Stromal cell of bone marrow (primary cell): ENCODE results near the gene SLC9A6.
"Not testable (repeated sequence)": the region's sequence is repeated elsewhere in the genome, so short reads cannot be mapped to it uniquely, and the experiment has no call there.

ENCODE experiments used
- DNase-seq: peaks from one replicate; pipeline ENCODE4 v3.0.0-alpha.2; 2012; ENCODE audit warnings: low read depth

The SLC9A6 gene

GRCh38 chrX:136064661-136065043 is 79.4 kb downstream of the SLC9A6 start:
- DNase-seq = no peak

GRCh38 chrX:136065044-136065671 is 79.9 kb downstream of the SLC9A6 start:
- no peak for DNase-seq

- no peak for DNase-seq
Measured at GRCh38 chrX:136067097-136067496, 81.9 kb downstream of the SLC9A6 start.

GRCh38 chrX:136067966-136068365 is 82.7 kb downstream of the SLC9A6 start:
- no peak for DNase-seq

- DNase-seq = no peak
Measured at GRCh38 chrX:136076942-136077341, 91.7 kb downstream of the SLC9A6 start.

GRCh38 chrX:136080766-136081165 is 95.5 kb downstream of the SLC9A6 start:
- DNase-seq = no peak

GRCh38 chrX:136086521-136086920 is 101.3 kb downstream of the SLC9A6 start:
- peak; percentile 28 for DNase-seq

- not testable (repeated sequence) for DNase-seq
Measured at GRCh38 chrX:136091898-136092297, 106.7 kb downstream of the SLC9A6 start.

- DNase-seq = no peak
Measured at GRCh38 chrX:136094962-136095361, 109.7 kb downstream of the SLC9A6 start.
